Amygdala (tissue), 56 donors: ENCODE data around the gene GLRX5.

Experiments
- DNase-seq, 56 donors: peaks; one replicate each; lab custom pipeline; 2025; lab: John Stamatoyannopoulos, UW

Gene GLRX5

DNA sequence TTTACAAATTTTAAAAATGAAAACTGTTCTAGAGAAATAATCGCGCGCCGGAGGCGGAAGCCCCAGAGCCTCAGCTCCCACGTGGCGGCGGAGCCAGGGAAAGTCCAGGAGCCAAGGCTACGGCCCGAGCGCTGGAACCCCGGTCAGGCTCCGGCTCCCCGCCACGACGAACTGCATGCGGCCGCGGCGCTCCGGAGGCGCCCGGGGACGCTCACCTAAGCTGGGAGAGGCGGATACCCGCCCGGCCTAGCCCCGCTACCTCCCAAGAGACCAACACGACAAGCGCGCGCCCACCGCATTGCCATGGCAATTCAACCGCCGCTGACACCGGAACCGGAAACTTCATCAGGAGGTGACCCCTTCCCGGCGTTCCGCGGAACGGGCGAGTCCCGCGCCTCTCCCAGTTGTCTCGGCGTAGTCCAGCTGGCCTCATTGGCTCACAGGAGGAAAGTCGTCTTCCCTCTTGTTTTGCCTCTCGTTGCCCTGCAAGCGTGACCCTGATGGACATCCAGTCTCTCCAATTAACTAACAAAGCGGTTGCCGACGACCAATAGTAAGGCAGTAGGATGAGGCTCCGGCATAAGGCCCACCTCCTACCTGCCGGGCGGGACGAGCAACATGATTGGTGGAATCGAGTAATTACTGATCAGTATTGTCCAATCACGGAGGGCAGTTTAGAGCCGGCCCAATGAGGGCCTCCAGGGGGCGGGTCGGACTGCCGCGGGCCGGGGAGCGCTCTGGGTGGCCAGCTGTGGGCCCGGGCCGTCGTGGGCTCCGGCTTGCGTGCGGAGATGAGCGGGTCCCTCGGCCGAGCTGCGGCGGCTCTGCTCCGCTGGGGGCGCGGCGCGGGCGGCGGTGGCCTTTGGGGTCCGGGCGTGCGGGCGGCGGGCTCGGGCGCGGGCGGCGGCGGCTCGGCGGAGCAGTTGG is at the start of gene GLRX5:
TSS of gene GLRX5 (plus strand) at position 752 of the 927 bp plus-strand sequence. CDS start at position 792, 40 bp downstream.
- DNase-seq: peak; percentile 88 to 100 (median 99)

DNA sequence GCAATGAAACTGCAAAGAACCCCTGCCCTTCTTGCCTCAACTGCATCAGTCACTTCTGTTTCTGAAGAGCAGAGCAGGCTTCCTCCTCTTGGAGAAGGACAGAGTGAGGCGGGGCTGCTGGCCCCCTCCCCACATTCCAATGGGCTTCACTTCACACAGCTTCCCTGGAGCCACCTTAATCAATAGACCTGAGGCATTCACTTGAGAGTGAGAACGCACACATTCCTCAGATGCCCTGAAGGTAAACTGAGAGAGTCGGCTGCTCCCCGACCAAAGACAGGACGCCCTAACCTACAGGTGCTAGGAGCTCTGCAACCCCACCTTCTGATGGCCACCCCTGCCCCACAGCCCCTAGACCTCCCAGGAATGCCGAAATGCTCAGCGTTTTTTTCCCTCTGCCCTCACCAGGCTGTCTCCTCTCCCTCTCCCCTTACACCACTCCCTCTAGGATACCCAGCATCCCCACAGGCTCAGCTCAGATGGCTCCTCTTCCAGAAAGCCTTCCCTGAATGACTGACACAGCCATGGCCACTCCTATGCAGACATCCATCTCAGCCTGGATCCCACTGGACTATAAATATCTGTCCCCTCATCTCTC is 49.5 kb upstream of the GLRX5 start:
- no peak for DNase-seq

DNA sequence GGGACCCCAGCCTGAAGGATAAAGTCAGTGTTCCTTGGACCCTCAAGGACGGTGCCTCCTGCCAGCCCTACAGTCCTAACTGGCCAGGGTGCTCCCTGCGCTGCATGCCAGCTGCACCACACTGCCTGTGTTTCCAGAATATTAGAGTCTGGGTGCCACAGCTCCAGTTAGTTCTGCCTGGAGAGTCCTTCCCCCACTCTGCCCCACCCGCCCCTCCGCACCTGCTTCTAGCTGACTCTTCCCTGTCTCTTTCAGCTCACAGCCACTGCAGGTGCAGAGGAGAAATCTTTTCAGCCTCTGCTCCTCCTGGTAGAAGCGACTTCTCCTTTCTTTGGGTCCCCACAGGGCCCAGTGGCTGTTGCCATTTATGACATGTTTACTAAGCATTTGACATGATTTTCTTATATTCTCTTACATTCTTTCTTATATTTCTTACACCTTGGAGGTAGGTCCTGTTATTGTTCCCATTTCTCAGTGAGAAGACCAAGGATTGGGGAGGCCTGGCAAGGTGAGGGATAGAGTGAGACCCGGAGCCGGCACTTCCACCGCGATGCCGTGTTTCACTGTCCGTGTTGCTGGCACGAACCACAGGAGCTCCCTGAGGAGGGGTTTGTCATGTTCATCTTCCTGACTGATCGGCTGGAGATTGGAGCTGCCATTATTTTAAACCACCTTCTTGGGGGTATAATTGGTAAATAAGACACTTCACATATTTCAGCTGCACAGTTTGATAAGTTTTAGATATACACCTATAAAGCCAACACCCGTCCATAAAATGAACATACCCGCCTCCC is 47.8 kb upstream of the GLRX5 start:
- no peak for DNase-seq

DNA sequence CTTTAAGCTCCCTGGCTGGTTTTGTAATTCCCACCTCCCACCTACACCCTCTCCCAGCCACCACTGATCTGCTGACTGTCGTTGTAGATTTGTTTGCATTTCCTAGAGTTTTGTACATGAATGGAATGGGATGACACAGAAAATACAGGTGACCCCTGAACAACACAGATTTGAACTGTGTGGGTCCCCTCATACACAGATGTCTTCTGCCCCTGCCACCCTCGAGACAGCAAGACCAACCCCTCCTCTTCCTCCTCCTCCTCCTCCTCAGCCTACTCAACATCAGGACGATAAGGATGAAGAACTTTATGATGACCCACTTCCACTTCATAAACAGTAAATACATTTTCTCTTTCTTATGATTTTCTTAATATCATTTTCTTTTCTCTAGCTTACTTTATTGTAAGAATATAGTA is 47.2 kb upstream of the GLRX5 start:
- no peak for DNase-seq

DNA sequence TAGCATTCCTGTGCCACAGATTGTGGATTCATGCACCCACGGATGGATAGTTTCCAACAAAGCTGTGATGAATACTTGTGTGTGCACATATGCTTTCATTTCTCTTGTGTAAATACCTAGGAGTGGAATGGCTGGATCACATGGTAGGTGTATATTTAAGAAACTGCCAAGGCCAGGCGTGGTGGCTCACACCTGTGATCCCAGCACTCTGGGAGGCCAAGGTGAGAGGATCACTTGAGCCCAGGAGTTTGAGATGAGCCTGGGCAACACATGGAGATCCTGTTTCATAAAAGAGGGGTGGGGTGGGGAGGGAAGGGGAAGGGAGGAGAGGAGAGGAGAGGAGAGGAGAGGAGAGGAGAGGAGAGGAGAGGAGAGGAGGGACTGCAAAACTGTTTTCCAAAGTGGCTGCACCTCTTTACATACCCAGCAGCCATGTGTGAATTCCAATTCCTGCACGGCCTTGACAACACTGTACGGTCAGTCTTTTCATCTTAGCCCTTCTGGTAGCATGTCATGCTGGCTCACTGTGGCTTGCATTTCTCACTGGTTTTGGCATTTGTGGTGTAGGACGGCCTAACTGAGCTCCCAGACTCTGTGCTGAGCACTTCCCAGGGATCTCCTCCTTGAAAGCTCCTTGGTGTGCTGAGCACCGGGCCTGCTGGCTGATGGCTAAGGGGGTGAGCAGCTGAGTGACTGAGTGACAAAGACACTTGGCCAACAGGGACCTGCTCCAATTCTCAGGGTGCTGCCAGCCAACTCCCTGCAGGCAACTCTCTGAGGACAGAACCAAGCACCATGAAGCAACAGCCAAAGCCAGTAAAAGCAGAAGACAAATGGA is 46.3 kb upstream of the GLRX5 start:
- peak in 31 of 56 donors; percentile 12 to 75 (median 39) for DNase-seq

DNA sequence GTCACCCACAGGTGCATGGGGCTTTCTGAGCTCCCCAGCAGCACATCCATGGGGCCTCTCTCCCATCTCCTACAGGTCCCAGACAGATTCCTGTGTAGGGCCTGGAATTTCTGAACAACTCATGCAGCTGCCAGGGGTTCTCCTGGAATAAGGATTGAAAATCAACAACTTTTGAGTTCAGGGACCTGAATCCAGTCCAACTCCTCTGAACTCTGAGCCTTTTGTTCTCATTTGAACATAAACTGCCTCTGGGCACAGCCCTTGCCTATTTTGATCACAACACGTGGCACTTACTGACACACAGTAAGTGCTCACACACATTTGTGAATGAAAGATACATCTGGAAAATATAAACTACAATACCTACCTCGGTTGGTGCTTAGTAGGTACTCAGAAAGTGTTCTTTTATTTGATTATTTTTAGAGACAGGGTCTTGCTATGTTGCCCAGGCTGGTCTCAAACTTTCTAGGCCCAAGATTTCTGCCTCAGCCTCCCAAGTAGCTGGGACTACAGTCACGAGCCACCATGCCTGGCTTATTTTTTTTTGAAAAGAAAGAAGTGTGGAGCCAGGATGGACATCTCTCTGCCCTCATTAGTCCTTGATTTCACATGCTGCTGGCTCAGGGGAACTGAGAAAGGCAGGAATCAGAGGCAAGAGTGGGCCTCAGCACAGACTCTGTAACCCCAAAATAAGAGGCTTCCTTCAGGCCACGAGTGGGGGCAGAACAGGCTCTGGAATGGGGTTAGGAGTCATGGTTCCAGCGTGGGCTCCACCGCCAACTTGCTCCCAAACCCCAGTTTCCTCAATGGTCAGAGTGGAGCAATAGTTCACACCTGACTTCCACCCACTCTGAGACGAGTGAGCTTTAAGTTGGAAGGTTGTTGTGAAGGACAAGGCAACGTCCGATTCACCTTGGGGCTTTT is 45.4 kb upstream of the GLRX5 start:
- DNase-seq: peak in 3 of 56 donors; percentile 34 to 54 (median 44)

DNA sequence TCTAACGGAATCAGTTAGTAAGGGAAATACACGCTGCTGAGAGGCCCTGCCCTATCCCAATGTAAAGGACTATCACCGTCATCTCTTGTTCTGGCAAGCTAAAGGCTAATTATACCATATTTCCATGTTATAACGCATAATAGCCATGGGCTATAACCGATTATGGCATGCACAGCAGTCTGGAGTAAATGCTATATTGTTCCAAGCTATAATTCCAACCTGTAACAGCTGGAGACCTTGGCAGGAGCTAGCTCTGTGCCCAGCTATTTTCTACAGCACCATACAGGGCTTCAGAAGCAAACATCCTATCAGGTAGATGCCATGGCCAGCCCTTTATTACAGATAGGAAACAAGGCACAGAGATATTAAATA is 44.7 kb upstream of the GLRX5 start:
- no peak for DNase-seq

DNA sequence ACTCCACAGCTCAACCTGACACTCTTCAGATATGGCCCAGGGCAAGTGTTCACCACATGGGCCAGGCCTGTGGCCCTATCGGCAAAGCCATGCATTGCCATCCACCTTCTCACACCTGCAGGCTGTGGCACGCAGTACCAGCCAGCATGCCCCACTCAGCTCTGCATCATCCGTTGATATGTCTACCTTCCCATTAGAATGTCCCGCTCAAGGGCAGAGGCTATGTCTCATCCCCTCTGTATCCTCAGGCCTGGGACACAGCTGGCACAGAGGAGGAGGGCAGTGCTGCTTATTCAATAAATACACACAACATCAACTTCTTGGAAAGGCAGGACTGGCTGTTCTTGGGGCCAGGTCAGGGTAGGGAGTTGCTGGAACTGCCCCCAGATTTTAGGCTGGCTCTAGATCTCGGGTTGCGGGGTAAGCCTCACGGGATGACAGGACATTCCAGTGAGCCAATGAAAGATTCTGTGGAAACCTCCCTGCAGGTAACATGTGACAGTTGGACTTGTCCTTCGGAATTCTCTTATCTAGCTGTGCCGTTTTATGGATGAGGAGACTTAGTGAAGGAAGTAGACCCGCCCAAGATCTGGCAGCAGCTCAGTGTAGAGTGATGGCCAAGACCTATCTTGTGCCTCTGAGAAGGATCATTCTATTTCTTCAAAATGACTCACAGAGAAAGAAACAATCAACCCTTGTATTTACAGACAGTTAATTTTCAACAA is 44.0 kb upstream of the GLRX5 start:
- peak in 2 of 56 donors; percentile 32 to 50 for DNase-seq

DNA sequence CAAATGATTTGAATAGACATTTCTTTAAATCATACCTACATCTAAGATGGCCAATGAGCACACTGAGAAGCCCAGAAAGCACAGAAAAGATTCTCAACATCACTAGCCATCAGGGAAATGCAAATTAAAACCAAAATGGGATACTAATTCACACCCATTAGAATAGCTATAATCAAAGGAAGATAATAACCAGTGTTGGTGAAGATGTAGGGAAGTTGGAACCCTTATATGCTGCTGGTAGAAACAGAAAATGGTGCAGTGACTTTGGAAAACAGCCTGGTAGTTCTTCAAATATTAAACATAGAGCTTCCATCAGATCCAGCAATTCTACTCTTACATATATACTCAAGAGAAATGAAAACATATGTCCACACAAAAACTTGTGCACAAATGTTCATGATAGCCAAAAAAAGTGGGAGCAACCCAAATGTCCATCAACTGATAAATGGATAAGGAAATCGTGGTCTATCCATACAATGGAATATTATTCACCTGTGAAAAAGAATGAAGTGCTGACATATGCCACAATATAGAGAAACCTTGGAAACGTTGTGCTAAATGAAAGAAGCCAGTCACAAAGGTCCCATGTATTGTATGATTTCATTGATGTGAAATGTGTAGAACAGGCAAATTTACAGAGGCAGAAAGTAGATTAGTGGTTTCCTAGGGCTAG is 42.8 kb upstream of the GLRX5 start:
- DNase-seq: no peak

DNA sequence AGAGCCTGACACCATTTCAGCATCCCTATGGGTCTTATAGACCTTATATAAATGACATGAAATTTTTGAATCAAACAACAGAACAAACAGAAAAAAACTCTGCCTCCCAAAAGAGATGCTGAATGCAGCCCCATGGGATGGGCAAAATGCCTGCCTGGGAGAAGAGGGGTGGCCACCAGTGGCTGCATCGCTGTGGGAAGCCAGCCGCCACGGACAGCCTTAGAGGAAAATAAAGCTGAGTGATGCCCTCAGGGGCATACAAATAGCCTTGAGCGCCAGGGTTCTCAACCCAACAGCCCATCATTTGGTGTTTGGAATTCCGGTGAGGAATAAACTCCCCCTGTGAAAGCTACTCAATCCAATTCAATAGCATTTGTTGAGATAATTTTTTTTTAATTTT is 41.3 kb upstream of the GLRX5 start:
- DNase-seq: peak in 1 of 56 donors; percentile 18

DNA sequence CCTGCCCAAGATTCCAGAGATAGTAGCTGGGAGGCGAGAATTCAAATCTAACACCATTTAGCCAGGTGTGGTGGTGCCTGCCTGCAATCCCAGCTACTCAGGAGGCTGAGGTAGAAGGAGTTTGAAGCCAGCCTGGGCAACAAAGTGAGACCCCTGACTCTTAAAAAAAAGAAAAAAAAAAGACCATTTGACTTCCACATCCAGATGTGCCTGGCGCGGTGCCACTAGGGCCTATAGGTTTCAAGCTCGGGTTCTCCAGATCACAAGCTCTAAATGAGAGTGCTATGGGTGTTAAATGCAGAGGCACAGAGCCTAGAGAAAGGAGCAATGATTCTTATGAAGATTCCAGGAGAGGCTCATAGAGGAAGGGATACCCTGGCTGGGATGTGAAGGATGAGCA is 40.9 kb upstream of the GLRX5 start:
- DNase-seq: no peak

DNA sequence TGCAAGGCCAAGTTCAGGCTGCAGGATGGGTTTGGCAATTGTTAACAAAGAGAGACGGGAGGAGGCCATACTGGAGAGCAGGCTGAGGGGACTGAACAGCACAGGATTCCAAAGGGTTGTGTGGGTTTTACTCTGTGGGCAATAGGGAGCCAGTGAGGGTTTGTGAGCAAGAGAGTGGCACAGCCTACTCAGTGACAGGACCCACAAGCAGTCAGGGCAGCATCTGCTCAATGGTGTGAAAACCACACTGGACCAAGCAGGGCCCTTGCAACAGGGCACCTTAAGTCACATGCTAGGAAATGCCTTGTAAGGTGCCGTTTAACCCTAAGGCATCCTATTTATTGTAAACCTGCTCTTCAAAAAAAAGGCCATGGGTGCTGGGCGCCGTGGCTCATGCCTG is 40.4 kb upstream of the GLRX5 start:
- no peak for DNase-seq

DNA sequence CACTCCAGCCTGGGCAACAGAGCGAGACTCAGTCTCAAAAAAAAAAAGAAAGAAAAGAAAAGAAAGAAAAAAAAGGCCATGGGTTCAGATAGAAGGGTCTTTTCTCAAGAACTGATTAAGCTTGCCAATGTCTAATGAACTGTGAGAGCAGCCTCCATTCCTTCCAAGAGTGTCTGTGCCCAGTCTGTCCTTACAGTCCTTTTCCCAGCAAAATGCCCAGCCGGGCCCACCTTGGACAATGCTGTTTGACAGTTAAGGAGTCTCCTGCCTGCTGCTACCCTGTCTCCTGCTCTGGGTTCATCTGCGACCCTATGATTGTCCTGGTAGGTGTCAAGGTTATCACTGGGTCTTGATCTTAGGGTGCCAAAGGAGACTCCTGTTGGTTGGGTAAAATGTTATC is 39.8 kb upstream of the GLRX5 start:
- peak in 1 of 56 donors; percentile 16 for DNase-seq

DNA sequence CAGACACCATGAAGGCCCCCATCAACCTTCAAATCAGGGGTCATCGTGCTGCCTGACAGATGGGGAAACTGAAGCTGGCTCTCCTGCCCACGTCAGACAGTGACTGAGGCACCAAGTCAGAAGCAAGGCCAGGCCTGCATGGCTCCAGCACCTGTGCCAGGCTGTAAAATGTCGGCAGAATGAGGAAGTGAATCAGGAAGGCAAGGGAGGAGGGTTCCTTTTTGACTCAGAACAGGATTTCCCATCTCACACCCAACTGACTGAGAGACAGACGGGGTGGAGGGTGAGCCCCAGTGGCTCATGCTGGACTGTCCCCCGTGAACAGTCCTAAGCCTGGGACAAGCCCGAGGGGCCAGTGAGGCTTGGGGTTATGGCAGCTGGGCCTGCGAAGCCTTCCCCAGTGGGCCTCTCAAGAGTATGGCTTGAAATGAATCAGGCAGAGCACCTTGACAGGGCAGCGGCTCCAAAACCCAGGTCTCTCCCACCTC is 39.3 kb upstream of the GLRX5 start:
- DNase-seq: no peak

DNA sequence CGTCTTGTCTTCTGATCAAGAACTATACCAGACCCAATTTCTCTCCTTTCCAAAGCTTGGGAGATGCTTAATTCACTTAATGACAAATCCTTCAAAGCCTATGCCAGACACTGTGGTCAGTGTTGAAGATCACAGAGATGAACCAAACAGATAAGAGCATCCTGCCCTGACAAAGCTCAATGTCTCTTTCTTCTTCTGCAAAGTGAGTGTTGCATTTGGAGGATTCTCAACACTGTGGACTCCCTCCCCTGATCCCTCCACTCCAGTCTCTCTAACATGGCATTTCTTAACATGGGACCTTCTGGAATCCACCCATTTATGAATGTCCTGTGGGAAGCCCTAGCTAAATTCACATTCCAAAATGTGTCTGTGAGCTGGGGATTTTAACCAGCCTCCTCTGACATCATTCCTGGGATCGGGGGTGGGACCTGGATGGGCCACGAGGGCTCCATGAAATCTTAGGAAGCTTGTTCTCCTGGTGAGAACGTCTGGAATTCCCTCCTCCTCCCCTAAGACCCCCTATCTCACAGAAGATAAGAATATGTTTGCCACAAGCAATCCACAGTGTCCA is 38.7 kb upstream of the GLRX5 start:
- DNase-seq: no peak

DNA sequence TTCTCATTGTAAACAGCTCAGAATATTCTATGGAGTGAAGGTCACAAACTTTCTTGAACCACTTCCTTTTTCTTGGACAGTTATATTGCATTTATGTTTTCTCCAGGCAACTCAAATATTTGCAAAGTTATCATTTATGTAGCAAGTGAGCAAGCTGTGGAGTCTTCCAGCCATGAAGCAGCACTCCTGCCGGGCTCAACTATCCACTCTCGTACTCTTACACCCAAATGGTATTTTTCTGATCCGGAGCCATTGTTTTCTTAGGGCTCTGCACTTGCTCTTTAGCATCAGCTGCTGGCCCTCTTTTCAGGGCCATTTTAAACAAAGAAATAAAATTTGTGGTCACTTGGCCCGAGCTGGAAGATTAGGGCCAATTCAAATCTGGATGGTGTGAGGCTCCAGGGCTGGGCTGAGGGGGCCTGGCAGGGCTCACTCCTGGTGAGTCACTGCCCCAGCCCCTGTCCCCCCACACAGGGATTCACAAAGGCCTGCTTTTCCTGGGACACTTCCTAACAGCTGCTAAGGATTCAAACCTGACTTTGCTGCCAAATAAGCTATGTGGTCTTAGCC is 38.1 kb upstream of the GLRX5 start:
- DNase-seq: peak in 5 of 56 donors; percentile 32 to 53 (median 34)

DNA sequence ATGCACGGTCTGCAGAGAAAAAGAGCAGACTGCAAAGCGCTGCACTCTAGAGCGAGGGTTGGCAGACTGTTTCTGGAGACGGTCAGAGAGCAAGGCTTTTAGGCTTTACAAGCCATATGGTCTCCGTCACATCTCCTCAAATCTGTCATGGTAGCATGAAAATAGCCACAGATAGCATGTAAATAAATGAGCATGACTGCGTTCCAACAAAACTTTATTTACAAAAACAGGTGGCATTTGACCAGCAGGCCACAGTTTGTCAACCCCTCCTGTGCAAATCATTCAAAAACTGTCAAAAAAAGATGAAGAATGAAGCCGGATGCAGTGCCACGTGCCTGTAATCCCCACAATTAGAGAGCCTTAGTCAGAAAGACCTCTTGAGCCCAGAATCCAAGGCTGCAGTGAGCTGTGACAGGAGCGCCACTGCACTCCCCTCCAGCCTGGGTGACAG is 37.3 kb upstream of the GLRX5 start:
- peak in 1 of 56 donors; percentile 18 for DNase-seq
